VCaP (cell line): ENCODE measurements around the gene LPP.

ENCODE experiments used
- H3K27ac ChIP-seq: fragments of 450-650 bp; 2 replicates; pipeline ENCODE4 v1.5.1; 2017
- TF ChIP-seq, protein P1 (sequence below): fragments of 450-650 bp; conservative IDR thresholded peaks from 2 replicates; pipeline ENCODE4 v1.5.1; 2017; ENCODE audit warnings: mild to moderate bottlenecking, moderate library complexity

Gene LPP

DNA sequence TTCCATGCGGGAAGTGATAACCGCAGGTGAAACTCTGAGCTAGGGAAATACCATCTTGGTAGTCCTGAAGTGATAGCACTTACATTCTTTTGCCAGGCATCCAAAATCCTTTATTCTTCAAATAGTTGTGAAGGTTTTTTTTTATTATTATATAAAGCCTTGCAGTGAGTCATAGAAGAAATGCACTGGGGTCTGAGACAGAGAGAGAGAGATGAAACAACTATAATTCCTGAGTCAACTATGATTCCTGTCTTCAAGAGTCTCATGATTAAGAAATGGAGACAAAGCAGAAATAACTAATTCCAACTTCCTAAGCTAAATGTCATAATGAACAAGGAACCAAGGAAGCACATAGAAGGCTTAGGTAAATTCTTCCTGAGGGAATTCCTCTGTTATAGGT, 495.6 kb downstream of the LPP start:
- H3K27ac ChIP-seq: no peak overlapping the region
- TF ChIP-seq, protein P1, sequence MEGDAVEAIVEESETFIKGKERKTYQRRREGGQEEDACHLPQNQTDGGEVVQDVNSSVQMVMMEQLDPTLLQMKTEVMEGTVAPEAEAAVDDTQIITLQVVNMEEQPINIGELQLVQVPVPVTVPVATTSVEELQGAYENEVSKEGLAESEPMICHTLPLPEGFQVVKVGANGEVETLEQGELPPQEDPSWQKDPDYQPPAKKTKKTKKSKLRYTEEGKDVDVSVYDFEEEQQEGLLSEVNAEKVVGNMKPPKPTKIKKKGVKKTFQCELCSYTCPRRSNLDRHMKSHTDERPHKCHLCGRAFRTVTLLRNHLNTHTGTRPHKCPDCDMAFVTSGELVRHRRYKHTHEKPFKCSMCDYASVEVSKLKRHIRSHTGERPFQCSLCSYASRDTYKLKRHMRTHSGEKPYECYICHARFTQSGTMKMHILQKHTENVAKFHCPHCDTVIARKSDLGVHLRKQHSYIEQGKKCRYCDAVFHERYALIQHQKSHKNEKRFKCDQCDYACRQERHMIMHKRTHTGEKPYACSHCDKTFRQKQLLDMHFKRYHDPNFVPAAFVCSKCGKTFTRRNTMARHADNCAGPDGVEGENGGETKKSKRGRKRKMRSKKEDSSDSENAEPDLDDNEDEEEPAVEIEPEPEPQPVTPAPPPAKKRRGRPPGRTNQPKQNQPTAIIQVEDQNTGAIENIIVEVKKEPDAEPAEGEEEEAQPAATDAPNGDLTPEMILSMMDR: no peak

DNA sequence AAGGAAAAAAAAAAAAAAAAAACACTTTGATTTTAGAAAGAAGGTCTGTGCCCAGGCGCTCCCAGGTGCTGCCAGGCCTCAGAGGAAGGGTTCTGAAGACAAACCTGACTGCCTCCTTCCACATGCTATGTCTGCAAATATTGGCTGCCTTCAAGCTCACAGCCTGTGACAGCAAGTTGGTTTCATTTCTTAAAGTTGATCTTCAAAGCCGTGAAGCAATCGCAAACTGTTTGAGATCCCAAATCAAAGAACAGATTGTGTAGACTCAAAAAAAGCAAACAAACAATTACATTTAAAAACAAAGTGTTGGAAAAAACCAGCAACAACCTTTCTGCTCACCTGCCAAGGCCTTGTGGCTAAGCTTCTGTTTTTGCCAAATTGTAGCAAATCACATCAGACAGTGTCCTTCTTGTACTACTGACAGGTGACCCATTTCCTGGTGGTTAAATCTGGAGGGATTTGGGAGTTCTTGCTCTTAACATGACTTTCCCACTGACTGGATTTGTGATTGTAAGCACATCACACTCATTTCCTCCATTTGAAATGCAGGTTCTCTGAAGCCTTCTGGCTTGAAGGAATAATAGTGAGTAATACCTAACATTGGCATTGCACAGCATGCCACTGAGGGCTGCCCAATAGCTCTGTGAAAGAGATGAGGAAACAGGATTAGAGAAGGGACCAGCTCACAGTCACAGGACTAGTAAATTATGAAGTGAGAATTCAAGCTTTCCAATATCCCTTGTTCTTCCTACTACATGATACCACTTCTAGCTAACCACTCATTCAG, 502.4 kb downstream of the LPP start:
- H3K27ac ChIP-seq: peak overlapping the region; percentile 73
- TF ChIP-seq, protein P1: no peak

DNA sequence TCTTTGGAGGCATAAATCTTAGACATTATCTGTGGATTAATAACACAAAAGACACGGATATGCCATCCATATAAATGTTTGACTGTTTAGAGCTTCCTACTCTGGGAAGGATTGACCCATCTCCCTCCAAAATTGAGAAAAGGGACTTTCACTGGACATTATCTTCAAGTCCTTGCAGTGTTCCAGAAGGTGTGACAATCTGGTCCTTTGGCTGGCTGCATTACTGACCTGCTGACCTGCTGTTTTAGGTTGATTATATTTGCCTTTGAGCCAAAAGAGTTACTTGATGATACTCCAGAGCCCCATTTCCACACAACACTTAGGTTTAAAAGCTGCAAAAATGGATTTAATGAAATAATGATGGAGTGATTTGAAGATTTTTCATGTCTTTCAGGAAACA, 504.6 kb downstream of the LPP start:
- H3K27ac ChIP-seq: no peak overlapping the region
- TF ChIP-seq, protein P1: no peak

DNA sequence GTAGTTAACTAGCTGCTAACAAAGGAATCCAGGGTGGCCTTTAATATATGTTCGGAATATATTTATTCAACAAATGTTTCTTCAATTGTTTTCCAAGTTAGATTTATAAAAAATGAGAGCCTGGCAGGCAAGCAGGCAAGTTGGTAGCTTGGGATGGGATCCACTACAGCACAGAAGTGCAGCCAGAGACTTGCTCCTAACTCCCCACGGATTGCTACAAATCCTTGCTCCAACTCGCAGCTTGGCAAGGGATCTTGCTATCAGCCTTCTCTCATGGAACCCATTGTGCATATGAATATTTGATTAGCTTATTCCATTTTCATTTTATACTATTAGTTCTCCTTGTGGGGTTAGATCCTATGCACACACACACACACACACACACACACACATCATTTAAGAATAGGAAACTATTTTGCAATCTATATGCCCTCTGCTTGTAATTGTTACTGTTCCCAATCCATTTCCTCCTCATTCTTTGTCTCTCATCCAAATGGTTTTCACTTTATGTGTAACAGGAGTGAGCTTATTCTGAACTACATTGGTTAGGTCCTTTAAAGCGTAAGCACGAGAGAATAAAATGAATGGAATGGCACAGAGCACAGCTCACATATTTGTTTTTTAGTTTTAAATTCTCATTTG, 505.6 kb downstream of the LPP start:
- no peak overlapping the region for H3K27ac ChIP-seq
- TF ChIP-seq, protein P1: no peak

DNA sequence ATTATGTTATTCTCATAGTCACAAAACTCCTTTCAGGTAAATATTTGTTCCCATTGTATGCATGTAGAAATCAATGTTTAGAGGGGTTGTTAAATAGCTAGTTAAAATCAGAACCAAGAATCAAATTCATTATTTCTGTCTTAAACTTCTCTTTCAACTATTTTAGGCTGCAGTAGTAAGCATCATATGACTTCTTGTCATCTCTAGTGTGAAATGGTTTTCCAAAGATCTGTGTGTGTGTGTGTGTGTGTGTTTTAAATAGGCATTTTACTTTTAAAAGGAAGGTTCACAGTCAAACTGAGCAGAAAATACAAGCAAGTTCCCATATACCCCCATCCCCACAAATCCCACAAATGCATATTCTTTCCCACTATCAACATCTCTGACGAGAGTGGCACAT, 506.5 kb downstream of the LPP start:
- TF ChIP-seq, protein P1: no peak
- H3K27ac ChIP-seq: no peak overlapping the region

DNA sequence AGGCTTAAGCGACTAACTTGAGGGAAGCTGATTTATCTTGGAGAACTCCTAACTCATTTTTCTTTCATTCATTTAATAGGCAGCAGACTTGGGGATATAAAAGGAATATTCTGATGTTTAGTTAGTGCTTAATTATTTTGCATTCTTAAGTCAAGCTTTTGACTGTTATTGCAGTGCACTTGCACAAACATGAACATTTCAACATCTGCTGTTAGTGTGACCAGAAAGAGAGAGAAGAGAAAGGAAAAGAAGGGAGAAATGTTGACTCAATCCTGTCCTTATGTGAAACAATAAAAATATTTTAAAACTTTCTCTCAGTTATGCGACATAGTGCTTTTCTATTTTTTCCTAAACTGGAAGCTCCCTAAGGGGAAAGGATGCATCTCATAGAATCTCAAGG, 507.8 kb downstream of the LPP start:
- no peak overlapping the region for H3K27ac ChIP-seq
- TF ChIP-seq, protein P1: no peak

DNA sequence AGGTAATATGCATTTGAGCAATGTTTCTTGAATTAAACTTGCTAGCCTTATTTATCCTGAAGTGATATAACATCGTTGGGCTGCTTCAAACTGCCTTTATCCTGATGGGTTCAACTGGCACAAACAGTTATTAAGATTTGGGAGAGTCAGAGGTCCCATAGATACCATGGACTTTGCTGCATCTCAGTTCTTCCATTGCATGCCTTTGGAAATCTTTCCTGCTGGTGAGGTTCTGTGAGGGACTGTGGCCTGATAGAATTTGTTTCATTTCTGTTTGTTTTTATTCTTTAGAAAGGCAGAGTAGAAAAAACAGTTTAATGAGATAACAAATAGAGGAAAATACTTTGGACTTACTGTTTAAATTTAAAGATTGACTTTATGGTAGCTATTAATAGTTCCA, 508.3 kb downstream of the LPP start:
- H3K27ac ChIP-seq: no peak overlapping the region
- TF ChIP-seq, protein P1: no peak
